GM12873 (cell line): Measurements from ENCODE around the gene DHTKD1.

Experiments used
- CTCF ChIP-seq: IDR thresholded peaks from 2 replicates; pipeline ENCODE4 v1.5.1; 2012; ENCODE audit warnings: low read depth, mild to moderate bottlenecking, moderate library complexity, low read length, control low read depth; ENCODE audit not compliant: insufficient read depth; ENCODE audit errors: missing control alignments

Gene DHTKD1

DNA sequence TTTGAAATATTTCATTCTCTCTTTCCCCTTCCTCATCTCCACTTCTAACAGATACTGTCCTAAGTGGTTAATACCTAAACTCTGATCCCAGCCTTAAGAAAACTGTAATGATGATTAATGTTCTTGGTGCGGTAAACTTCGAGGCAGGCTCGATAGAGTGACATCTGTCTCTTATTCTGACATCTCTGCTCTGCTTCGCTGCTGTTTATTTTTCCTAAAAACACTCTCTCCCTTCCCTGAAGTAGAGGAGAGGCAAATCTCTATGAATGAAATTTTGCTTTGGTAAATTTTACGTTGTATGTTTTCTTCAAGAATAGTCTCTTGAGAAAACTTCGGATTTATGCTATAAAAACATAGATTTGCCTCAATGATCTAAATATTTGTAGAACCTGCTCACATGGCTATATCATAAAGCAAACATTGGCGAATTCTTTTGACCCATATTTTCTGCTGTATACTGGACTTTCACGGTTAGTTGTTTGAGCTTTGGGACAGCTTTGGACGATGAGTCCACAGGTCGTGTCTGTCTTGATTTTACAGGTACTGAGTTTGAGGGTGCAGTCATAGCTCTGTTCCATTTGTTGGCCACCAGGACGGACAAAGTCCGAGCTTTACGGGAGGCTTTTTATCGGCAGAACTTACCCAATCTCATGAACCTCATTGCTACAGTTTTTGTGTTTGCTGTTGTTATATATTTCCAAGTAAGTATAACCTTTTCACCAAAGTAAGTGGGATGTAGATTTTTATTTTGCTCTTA lies 87.8 kb downstream of the DHTKD1 start:
- TF ChIP-seq CTCF = no peak

GRCh38 chr10:12158111-12158510 lies 89.4 kb downstream of the DHTKD1 start:
- TF ChIP-seq CTCF = no peak

GRCh38 chr10:12160664-12161063 lies 91.9 kb downstream of the DHTKD1 start:
- no peak for TF ChIP-seq CTCF

- TF ChIP-seq CTCF = no peak
Observed at GRCh38 chr10:12162927-12163326, 94.2 kb downstream of the DHTKD1 start.

- no peak for TF ChIP-seq CTCF
Observed at GRCh38 chr10:12164085-12164484, 95.3 kb downstream of the DHTKD1 start.

GRCh38 chr10:12165036-12165435 lies 96.3 kb downstream of the DHTKD1 start:
- no peak for TF ChIP-seq CTCF

- no peak for TF ChIP-seq CTCF
Observed at GRCh38 chr10:12165999-12166775, 97.4 kb downstream of the DHTKD1 start.
